ENCODE data around the gene IFIT1.

DNA sequence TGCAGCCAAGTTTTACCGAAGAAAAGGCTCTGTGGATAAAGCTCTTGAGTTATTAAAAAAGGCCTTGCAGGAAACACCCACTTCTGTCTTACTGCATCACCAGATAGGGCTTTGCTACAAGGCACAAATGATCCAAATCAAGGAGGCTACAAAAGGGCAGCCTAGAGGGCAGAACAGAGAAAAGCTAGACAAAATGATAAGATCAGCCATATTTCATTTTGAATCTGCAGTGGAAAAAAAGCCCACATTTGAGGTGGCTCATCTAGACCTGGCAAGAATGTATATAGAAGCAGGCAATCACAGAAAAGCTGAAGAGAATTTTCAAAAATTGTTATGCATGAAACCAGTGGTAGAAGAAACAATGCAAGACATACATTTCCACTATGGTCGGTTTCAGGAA lies 10.6 kb downstream of the IFIT1 start:
- TF ChIP-seq EZH2 (IDR thresholded peaks at IDR 0.05; ENCODE audit: borderline replicate concordance, insufficient read depth, low read depth, low read length, poor library complexity, severe bottlenecking) = no peak
- TF ChIP-seq, protein P1, sequence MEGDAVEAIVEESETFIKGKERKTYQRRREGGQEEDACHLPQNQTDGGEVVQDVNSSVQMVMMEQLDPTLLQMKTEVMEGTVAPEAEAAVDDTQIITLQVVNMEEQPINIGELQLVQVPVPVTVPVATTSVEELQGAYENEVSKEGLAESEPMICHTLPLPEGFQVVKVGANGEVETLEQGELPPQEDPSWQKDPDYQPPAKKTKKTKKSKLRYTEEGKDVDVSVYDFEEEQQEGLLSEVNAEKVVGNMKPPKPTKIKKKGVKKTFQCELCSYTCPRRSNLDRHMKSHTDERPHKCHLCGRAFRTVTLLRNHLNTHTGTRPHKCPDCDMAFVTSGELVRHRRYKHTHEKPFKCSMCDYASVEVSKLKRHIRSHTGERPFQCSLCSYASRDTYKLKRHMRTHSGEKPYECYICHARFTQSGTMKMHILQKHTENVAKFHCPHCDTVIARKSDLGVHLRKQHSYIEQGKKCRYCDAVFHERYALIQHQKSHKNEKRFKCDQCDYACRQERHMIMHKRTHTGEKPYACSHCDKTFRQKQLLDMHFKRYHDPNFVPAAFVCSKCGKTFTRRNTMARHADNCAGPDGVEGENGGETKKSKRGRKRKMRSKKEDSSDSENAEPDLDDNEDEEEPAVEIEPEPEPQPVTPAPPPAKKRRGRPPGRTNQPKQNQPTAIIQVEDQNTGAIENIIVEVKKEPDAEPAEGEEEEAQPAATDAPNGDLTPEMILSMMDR (IDR thresholded peaks at IDR 0.05) = no peak

Data from B cell (primary cell).